Mesodermal cell (in vitro differentiated cells): Measurements from ENCODE around the gene RHBDD1.

ENCODE experiments used
- H3K27ac ChIP-seq: 2 replicates; pipeline ENCODE4 v1.7.0; 2013; ENCODE audit warnings: mild to moderate bottlenecking, low read depth, low read length, moderate library complexity; ENCODE audit not compliant: severe bottlenecking
- H3K36me3 ChIP-seq: 2 replicates; pipeline ENCODE4 v1.7.1; 2013; ENCODE audit warnings: mild to moderate bottlenecking, low read length, moderate library complexity; ENCODE audit not compliant: control insufficient read depth, insufficient read depth
- H3K4me1 ChIP-seq: one replicate; pipeline ENCODE4 v1.7.1; 2013; ENCODE audit warnings: mild to moderate bottlenecking, low read length; ENCODE audit not compliant: insufficient read depth, control insufficient read depth, poor library complexity, severe bottlenecking
- H3K4me3 ChIP-seq: 2 replicates; pipeline ENCODE4 v1.7.0; 2013; ENCODE audit warnings: low read length, control low read depth, mild to moderate bottlenecking; ENCODE audit not compliant: insufficient read depth, poor library complexity, severe bottlenecking; ENCODE audit errors: extremely low read depth
- H3K9me3 ChIP-seq: 2 replicates; pipeline ENCODE4 v1.7.1; 2013; ENCODE audit warnings: mild to moderate bottlenecking, low read length, moderate library complexity; ENCODE audit not compliant: control insufficient read depth
- WGBS, 2 experiments: methylation state at CpG; one replicate each; pipeline ENCODE4 v1.1.5; 2013; ENCODE audit warnings: missing lambda C conversion rate in 2 of 2; ENCODE audit not compliant: insufficient coverage in 2 of 2; 5-methylcytosine and 5-hydroxymethylcytosine counted together

Gene RHBDD1

DNA sequence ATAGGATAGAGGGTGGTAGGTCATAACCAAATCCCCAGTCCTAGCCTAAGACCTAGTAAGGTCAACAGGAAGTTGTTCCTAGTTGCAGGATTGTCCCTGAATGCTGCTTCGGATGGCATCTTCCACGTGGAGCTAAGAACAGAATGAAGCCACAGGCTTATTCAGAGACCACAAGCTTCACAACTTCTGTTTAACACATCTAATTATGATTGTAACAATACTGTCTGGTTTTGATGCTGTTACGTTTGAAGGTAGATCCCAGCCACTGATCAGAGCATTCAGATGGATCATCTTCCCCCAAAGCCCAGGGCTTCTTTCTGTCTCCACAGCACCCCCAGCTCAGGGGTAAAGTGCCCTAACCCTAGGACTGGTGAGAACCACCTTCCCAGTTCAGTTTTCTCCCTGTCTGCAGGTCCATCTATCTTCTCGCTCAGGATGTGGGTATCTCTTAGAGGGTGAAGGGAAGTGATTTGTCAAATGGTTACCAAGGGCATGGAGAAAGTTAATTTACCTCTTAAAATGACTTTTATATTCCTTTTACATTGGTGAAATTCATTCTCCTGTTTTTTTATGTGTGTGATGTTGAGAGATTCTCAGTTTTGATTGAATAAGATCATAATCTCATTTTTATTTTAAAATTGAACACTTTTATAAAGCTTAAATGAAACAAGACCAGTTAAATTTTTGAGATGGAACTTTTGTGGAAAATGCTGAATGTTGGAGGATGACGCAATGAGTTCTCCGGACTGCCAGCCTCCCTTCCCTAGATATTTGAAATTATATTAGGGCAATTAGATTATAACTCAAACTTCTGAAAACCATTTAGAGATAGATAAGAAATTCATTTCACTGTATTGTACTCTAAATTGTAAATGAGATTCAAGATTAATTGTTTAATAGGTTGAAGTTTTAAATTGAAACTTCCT is 66.5 kb downstream of the RHBDD1 start:
- Histone ChIP-seq H3K4me1 (no peaks in the 10 kb centered on the region), H3K9me3 (no peaks in the 10 kb centered on the region), H3K36me3 (no peaks in the 10 kb centered on the region), H3K4me3 (no peak overlapping the region), H3K27ac (no peak overlapping the region)
- no CpG with 5 or more reads among the region's 6 CpGs for WGBS, 2 experiments

DNA sequence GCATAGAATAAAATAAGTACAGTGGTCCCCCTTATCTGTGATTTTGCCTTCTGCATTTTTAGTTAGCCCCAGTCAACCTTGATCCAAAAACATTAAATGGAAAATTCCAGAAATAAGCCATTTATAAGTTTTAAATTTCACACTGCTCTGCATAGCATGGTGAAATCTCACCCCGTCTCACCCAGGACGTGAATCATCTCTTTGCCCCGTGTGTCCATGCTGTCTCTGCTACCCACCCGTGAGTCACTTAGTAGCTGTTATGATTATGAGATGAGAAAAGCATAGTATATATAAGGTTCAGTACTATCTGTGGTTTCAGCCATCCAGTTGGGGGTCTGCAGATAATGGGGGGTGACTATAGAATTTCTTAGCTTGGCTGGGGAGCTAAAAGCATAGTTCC is 67.3 kb downstream of the RHBDD1 start:
- 86% methylated on average over 4 of the region's 4 CpGs; no CpG with 5 or more reads in 1 of the 2 experiments for WGBS, 2 experiments
- no peak overlapping the region for H3K27ac ChIP-seq

DNA sequence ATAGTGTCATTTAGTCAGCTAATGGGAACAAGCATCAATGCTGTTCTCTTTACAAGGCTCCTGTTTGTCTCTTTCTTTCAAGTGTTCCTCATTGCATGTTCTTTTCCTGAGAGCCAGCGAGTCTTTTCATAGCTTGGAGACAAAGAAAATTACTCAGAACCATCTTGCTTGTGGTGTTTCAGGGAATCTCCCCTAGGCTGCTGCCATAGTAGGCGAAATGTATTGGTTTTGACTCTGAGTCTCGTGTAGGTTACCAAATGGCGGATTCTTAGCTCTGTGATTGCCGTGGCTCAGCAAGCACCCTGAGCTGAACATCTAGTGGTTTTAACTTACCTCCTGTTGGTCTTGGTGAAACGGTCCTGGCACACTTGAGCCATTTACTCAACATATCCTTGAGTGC is 68.7 kb downstream of the RHBDD1 start:
- Histone ChIP-seq H3K4me3 (no peak overlapping the region), H3K9me3 (no peaks in the 10 kb centered on the region), H3K27ac (no peak overlapping the region), H3K4me1 (no peaks in the 10 kb centered on the region), H3K36me3 (no peaks in the 10 kb centered on the region)
- WGBS, 2 experiments: 91 to 100% methylated on average over 5 of the region's 6 CpGs

More for the DNA sequence above, 67.3 kb downstream of the RHBDD1 start:
- no peaks in the 10 kb centered on the region for H3K4me1 ChIP-seq
- H3K36me3 ChIP-seq: no peaks in the 10 kb centered on the region
- H3K9me3 ChIP-seq: no peaks in the 10 kb centered on the region
- no peak overlapping the region for H3K4me3 ChIP-seq

DNA sequence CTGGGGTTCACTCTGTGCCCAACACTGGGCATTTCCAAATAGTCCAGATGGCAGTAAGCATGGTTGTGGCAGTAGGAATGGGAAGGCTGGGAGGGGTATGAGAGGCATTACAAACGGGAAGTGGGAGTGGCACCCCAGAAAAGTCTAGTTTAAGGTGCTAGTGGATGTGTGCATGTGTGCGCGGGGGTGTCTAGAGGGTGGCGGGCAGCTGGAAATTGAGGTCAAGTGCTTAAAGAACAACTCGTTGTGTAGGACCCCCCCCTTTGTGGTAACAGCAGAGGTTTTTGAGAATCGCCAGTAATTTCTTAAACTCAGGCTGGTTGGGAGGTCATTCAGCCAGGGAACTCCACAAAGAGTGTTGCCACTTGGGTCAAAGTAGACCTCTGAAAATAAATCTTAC is 69.9 kb downstream of the RHBDD1 start:
- Histone ChIP-seq H3K27ac (no peak overlapping the region), H3K4me1 (no peaks in the 10 kb centered on the region), H3K36me3 (no peaks in the 10 kb centered on the region), H3K4me3 (no peak overlapping the region), H3K9me3 (no peaks in the 10 kb centered on the region)
- WGBS, 2 experiments: 78 to 93% methylated on average over 5 to 6 of the region's 6 CpGs

DNA sequence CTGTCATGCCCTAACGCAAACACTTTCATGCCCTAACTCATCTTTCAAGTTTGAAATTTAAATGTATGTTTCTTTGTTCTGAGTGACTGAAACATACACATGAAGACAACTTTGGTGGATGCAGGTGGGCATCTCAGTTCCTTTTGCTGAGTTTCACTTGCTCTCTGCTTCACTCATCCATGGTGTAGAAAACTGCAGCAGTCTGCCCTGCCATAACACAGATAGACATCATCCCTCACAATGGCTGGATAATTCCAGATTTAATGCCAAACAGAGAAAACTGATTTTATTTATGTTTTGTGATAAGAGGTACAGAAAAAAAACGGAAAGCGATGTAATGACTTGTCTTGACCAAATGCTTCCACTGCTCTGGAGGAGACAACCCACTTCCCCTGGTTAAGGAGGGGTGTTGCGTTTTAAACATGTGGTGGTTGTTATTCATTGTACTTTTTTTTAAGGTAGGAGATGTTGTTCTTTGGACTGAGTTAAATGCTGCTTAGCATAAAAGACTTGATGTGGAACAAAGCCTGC is 70.4 kb downstream of the RHBDD1 start:
- no peaks in the 10 kb centered on the region for H3K4me1 ChIP-seq
- H3K27ac ChIP-seq: no peak overlapping the region
- WGBS, 2 experiments: 86 to 93% methylated on average over 3 to 4 of the region's 4 CpGs
- no peak overlapping the region for H3K4me3 ChIP-seq
- H3K36me3 ChIP-seq: no peaks in the 10 kb centered on the region
- no peaks in the 10 kb centered on the region for H3K9me3 ChIP-seq

DNA sequence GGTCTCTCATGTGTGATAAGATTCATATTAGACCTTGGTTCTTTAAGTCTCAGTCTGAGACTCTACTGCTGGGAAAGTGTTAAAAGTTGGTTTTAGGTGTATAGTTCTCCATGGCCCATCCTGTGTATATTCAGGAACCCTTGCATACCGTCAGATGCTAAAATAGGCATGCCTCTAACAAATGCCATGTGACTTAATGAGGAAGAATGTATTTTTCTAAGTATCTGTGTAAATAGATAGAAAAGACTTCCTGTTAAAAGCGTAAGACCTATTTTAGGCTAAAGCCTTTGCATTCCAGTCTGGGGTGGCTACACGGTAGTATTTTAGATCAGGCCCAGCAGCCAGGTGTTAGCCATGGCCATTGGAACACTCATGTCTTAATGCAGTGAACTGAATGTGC is 73.3 kb downstream of the RHBDD1 start:
- no peaks in the 10 kb centered on the region for H3K9me3 ChIP-seq
- H3K4me1 ChIP-seq: no peaks in the 10 kb centered on the region
- H3K27ac ChIP-seq: no peak overlapping the region
- no peak overlapping the region for H3K4me3 ChIP-seq
- H3K36me3 ChIP-seq: peaks cover 2% of the 10 kb centered on the region
- WGBS, 2 experiments: 80 to 100% methylated on average over 2 to 3 of the region's 3 CpGs

DNA sequence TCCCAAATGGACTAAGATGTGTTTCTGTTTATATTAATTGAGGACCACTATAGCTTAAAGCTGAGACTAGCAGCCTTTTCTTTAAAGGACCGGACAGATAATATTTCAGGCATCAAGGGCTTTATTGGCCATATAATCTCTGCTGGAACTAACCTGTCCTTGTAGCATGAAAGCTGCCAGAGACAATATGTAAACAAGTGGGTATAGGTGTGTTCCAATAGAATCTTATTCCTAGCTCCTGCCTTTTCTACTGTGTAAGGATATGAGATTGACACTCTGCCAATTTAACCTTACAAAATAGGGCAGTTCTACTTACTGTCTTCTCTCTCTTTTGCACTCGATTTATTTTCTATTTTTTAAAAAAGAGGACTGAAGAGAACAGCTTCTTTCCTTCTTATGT is 74.0 kb downstream of the RHBDD1 start:
- no peaks in the 10 kb centered on the region for H3K4me1 ChIP-seq
- no peak overlapping the region for H3K27ac ChIP-seq
- WGBS, 2 experiments: 92% methylated on average over 2 of the region's 2 CpGs; no CpG with 5 or more reads in 1 of the 2 experiments
- H3K4me3 ChIP-seq: no peak overlapping the region
- H3K36me3 ChIP-seq: peaks cover 3% of the 10 kb centered on the region
- H3K9me3 ChIP-seq: no peaks in the 10 kb centered on the region

DNA sequence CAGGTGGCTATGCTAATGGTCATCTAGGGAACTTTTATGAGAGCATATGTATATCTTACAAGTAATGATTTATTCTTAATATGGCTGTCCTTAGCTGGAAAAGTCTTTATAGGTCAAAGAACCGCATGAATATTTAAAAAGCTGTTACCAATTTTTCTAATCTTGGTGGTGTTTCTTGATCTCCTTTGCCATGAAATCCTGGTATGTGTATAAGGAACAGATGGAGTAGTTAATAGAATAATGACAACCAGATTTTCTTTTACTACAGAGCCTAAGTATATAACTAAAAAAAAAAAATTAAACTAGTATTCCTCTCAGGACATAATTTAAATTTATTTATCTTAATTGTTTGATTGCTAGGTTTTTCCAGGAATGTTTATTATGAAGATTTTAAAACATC is 74.5 kb downstream of the RHBDD1 start:
- H3K9me3 ChIP-seq: no peaks in the 10 kb centered on the region
- no peak overlapping the region for H3K4me3 ChIP-seq
- no peak overlapping the region for H3K27ac ChIP-seq
- WGBS, 2 experiments: no CpG with 5 or more reads among the region's 1 CpG
- no peaks in the 10 kb centered on the region for H3K4me1 ChIP-seq
- H3K36me3 ChIP-seq: peaks cover 3% of the 10 kb centered on the region

DNA sequence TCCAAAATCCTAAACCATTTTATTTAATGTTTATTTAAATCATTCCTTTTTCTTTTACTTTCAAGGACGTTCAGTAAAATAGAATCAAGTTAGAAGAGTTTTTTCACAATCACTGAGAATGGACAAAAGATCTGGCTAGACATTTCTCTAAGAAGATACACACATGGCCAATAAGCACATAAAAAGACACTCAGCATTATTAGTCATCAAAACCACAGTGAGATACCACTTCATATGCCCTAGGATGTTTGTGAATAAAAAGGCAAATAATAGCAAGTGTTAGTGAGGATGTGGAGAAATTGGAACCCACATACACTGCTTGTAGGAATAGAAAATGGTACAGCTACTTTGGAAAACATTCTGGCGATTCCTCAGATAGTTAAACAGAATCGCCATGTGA is 76.1 kb downstream of the RHBDD1 start:
- Histone ChIP-seq H3K27ac (no peak overlapping the region), H3K9me3 (no peaks in the 10 kb centered on the region), H3K4me1 (no peaks in the 10 kb centered on the region), H3K36me3 (peaks cover 3% of the 10 kb centered on the region), H3K4me3 (no peak overlapping the region)
- WGBS, 2 experiments: 80% methylated on average over 1 of the region's 3 CpGs; no CpG with 5 or more reads in 1 of the 2 experiments

DNA sequence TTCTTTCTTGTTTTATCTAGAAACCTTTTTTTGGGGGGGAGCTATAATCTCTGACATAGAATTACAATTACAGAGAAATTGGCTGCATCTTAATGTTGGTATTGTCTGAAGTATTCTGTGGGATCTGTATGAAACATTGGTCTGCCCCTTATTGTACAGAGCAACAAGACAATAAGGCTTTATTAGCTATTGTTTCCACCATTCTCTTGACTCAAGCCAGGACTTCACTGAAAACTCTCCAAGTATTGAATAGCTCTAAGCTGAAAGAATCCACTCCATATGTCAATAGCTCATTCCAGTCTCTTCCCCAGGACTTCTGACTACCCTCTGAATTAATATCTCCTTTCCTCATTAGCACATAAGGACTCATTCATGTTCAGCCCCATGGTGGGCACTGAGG is 77.8 kb downstream of the RHBDD1 start:
- no peak overlapping the region for H3K27ac ChIP-seq
- peaks cover 3% of the 10 kb centered on the region for H3K36me3 ChIP-seq
- no peaks in the 10 kb centered on the region for H3K9me3 ChIP-seq
- H3K4me1 ChIP-seq: no peaks in the 10 kb centered on the region
- no peak overlapping the region for H3K4me3 ChIP-seq

DNA sequence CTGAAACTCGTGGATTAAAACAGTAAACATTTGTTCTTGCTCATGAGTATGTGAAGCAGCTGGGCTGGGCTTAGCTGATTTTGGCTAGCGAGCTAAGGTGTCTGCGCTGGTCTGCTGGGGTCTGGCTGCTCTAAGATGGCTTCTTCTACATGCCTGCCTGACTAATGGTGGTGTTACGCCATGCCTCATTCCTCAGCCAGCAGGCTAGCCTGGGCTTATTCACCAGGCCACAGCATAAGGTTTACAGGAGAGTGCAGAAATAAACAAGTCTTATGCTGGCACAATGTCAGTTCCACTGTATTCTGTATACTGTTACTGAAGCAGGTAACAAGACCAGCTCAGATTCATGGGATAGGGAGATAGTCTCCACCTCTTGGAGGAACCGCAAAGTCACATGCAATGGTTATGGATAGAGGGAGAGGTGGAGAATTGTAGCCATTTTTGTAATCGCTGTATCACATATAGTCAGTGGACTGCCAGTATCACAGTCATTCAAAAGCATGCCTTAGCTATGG is 80.0 kb downstream of the RHBDD1 start:
- peaks cover 3% of the 10 kb centered on the region for H3K36me3 ChIP-seq
- H3K9me3 ChIP-seq: no peaks in the 10 kb centered on the region
- H3K4me3 ChIP-seq: no peak overlapping the region
- no peak overlapping the region for H3K27ac ChIP-seq
- H3K4me1 ChIP-seq: no peaks in the 10 kb centered on the region
- WGBS, 2 experiments: 92 to 94% methylated on average over 3 to 4 of the region's 6 CpGs
